B cell (primary cell): ENCODE measurements around the gene TBCA. TPM values are rescaled to one million over a fixed set of nuclear protein-coding genes. Genes with fewer than 3 reads are reported as not detected.
A peak's percentile ranks its signal among the peaks of the same experiment; 100 is the strongest.

Source experiments
- ATAC-seq: fragments of 200-7000 bp; cut with Tn5 transposase; one replicate; pipeline ENCODE4 v1.10.0; 2021; ENCODE audit warnings: low read depth, mild to moderate bottlenecking, moderate number of reproducible peaks, moderate library complexity
- CTCF ChIA-PET: fragments of 350-600 bp; sonication (Branson Sonifier 250); formaldehyde crosslinking; loops from one replicate; lab custom pipeline; 2021; ENCODE audit warnings: antibody characterized with exemption, inconsistent platforms; lab: Charles Lee
- POLR2A ChIA-PET: fragments of 350-600 bp; sonication (Branson Sonifier 250); formaldehyde crosslinking; loops from one replicate; lab custom pipeline; 2021; ENCODE audit warnings: antibody characterized with exemption; lab: Charles Lee
- DNase-seq: peaks from one replicate; pipeline ENCODE4 v3.0.0; 2013
- H2AFZ ChIP-seq: 2 replicates; pipeline ENCODE4 v1.6.1; 2012; ENCODE audit warnings: mild to moderate bottlenecking, low read depth, low read length; ENCODE audit not compliant: insufficient read depth, poor library complexity, severe bottlenecking
- H3K27ac ChIP-seq, 2 donors: 1 replicate in 1 of 2; 2 replicates in 1 of 2; pipeline ENCODE4 v1.5.1; 2012 to 2013; ENCODE audit warnings: low read length in 2 of 2, mild to moderate bottlenecking in 2 of 2, moderate library complexity in 1 of 2
- H3K27me3 ChIP-seq, 4 experiments: fragments of 200-600 bp in 1 of 4; sonication (generic) in 1 of 4; replicated peaks in 1 of 4; 1 replicate in 2 of 4; 2 replicates in 2 of 4; pipeline versions ENCODE4 v1.6.1 to v1.7.0; 2013 to 2016; ENCODE audit warnings: low read length in 3 of 4, mild to moderate bottlenecking in 2 of 4, mixed read lengths in 1 of 4, moderate library complexity in 1 of 4; ENCODE audit not compliant: insufficient read depth in 4 of 4, control insufficient read depth in 3 of 4; ENCODE audit errors: control extremely low read depth in 1 of 4
- H3K36me3 ChIP-seq, 2 experiments: replicated peaks in 1 of 2; 1 replicate in 1 of 2; 2 replicates in 1 of 2; pipeline versions ENCODE4 v1.6.1 to v1.7.1; 2013; ENCODE audit warnings: low read length in 1 of 2; ENCODE audit not compliant: insufficient read depth in 2 of 2, control insufficient read depth in 1 of 2; ENCODE audit errors: control extremely low read depth in 1 of 2, extremely low read depth in 1 of 2
- H3K4me1 ChIP-seq, 2 donors: fragments of 200-600 bp in 1 of 2; sonication (generic) in 1 of 2; 1 replicate in 1 of 2; 2 replicates in 1 of 2; pipeline versions ENCODE4 v1.5.1 to v1.6.1; 2013 to 2017; ENCODE audit warnings: low read length in 2 of 2; ENCODE audit not compliant: control insufficient read depth in 2 of 2, insufficient read depth in 2 of 2
- H3K4me2 ChIP-seq: replicated peaks from 2 replicates; pipeline ENCODE3; 2012; ENCODE audit warnings: mild to moderate bottlenecking, low read depth, low read length; ENCODE audit not compliant: poor library complexity, severe bottlenecking
- H3K4me3 ChIP-seq, 5 experiments: fragments of 200-600 bp in 1 of 5; sonication (generic) in 1 of 5; 1 replicate in 3 of 5; 2 replicates in 2 of 5; pipeline versions ENCODE4 v1.5.1 to v1.7.0; 2011 to 2016; ENCODE audit warnings: low read length in 4 of 5, mild to moderate bottlenecking in 4 of 5, low read depth in 2 of 5, control low read depth in 1 of 5, moderate library complexity in 1 of 5; ENCODE audit not compliant: insufficient read depth in 1 of 5; ENCODE audit errors: control extremely low read depth in 1 of 5, extremely low read depth in 1 of 5
- H3K79me2 ChIP-seq: fragments of 200-600 bp; sonication (generic); one replicate; pipeline ENCODE4 v1.6.0; 2016; ENCODE audit warnings: low read length; ENCODE audit not compliant: control insufficient read depth, insufficient read depth
- H3K9ac ChIP-seq: fragments of 200-600 bp; sonication (generic); 2 replicates; pipeline ENCODE4 v1.6.1; 2017; ENCODE audit warnings: mild to moderate bottlenecking, low read length, moderate library complexity
- H3K9me3 ChIP-seq, 3 donors: one replicate each; pipeline versions ENCODE4 v1.6.1 to v1.7.1; 2013; ENCODE audit warnings: low read length in 2 of 3; ENCODE audit not compliant: control insufficient read depth in 2 of 3, insufficient read depth in 1 of 3; ENCODE audit errors: control extremely low read depth in 1 of 3
- H4K20me1 ChIP-seq: 2 replicates; pipeline ENCODE4 v1.6.0; 2012; ENCODE audit warnings: mild to moderate bottlenecking, low read length; ENCODE audit not compliant: insufficient read depth, control insufficient read depth, poor library complexity, severe bottlenecking
- H3K27ac Mint-ChIP-seq: one replicate; pipeline ENCODE4 v1.8.0; 2021; ENCODE audit warnings: mixed read lengths
- H3K27me3 Mint-ChIP-seq: one replicate; pipeline ENCODE4 v1.8.0; 2021; ENCODE audit warnings: mixed read lengths
- H3K4me1 Mint-ChIP-seq: one replicate; pipeline ENCODE4 v1.8.0; 2021; ENCODE audit warnings: mixed read lengths
- H3K4me3 Mint-ChIP-seq: one replicate; pipeline ENCODE4 v1.8.0; 2021; ENCODE audit warnings: mixed read lengths
- H3K9me3 Mint-ChIP-seq: one replicate; pipeline ENCODE4 v1.8.0; 2022; ENCODE audit warnings: mixed read lengths; ENCODE audit not compliant: insufficient read depth
- EZH2 ChIP-seq: IDR thresholded peaks from 2 replicates; pipeline ENCODE4 v1.6.1; 2012; ENCODE audit warnings: borderline replicate concordance, low read depth, mild to moderate bottlenecking, moderate library complexity, low read length; ENCODE audit not compliant: insufficient read depth, poor library complexity, severe bottlenecking
- WGBS: methylation state at CpG from one replicate; pipeline ENCODE4 v1.1.5; 2013; ENCODE audit warnings: missing lambda C conversion rate; ENCODE audit not compliant: insufficient coverage; 5-methylcytosine and 5-hydroxymethylcytosine counted together
- intact Hi-C: fragments of 100-400 bp; cut with micrococcal nuclease; formaldehyde crosslinking; loops from one replicate; pipeline ENCODE4 v1.10.0; 2022
- polyA plus RNA-seq: library from polyadenylated mRNA; depleted of rRNA; stranded (reverse); fragments of >200 nt; gene quantifications from 2 replicates; pipeline ENCODE4 v1.2.3, GENCODE V29; 2012
- total RNA-seq, 2 donors: library from RNA; stranded (reverse); fragments of 120-200 nt in 1 of 2; gene quantifications; 1 replicate in 1 of 2; 2 replicates in 1 of 2; pipeline versions ENCODE4 v1.2.3 to v1.2.4, GENCODE V29; 2013 to 2022
- TF ChIP-seq, protein P1 (sequence below): fragments of 200-600 bp; IDR thresholded peaks from one replicate; pipeline ENCODE4 v1.8.0; 2022; ENCODE audit warnings: antibody characterized with exemption, mild to moderate bottlenecking

TBCA gene
- total and polyA plus RNA-seq, 2 donors (not counting 1 experiment from before 2014, with no cell fraction given) = 22.3 to 110 TPM

DNA sequence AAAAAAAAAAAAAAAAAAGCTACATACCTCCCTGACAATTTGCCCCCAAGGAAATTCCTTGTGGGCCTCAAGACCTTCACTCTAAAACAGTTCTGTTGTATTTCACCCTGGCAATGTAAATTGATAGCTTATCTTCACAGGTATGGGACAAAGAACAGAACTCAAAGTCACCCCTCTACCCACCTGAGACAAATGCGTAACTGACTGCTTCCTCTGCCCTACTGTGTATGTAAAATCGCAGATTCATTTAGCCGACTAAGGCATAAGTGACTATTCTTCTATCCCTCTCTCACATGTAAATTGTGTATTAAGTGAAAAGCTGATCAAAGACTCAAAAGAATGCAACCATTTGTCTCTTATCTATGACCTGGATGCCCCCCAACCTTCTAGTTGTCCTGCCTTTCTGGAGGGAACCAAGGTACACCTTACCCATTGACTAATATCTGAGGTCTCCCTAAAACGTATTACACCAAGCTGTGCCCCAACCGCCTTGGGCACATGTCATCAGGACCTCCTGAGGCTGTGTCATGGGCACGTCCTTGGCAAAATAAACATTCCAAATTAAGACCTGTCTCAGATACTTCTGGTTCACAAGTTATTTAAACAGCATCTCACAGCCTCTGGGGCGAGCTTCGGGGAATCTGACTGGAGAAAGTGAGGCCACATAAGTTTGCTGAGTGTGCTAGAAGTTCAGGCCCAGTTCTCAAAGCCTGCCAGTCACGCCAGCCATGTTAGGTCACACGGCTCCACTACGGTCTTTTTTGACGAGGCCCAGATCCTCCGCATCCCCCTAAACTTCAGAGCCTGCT is 954 bp downstream of the TBCA start:
- Mint-ChIP-seq H3K4me3 (peak overlapping the region; percentile 90), H3K27ac (peak overlapping the region; percentile 98), H3K27me3 (no peaks in the 10 kb centered on the region), H3K4me1 (peaks cover 37% of the 10 kb centered on the region), H3K9me3 (no peaks in the 10 kb centered on the region)
- 2% methylated on average over 9 of the region's 13 CpGs for WGBS
- H3K4me3 ChIP-seq = peak overlapping the region; percentile 51 to 96 (median 70)
- no peaks in the 10 kb centered on the region for H3K9me3 ChIP-seq
- no peaks in the 10 kb centered on the region for H3K27me3 ChIP-seq
- ChIA-PET CTCF (interaction anchor here (0.9 kb wide), 1 partner anchor 58 kb away, joined by 3 read pairs; no protein-coding TSS in a partner anchor), POLR2A (interaction anchor here (0.7 kb wide), 1 partner anchor 1463 kb away, joined by 5 read pairs; no protein-coding TSS in a partner anchor)
- intact Hi-C loops = loop anchor here (5.0 to 10.0 kb wide), 5 partner anchors 138 to 1837 kb away; partner anchors contain the start of genes AGGF1, ARSB, JMY and OTP
- no peak for DNase-seq
- peaks cover 50% of the 10 kb centered on the region for H3K79me2 ChIP-seq
- H3K27ac ChIP-seq = peak overlapping the region; percentile 93 to 98
- TF ChIP-seq, protein P1, sequence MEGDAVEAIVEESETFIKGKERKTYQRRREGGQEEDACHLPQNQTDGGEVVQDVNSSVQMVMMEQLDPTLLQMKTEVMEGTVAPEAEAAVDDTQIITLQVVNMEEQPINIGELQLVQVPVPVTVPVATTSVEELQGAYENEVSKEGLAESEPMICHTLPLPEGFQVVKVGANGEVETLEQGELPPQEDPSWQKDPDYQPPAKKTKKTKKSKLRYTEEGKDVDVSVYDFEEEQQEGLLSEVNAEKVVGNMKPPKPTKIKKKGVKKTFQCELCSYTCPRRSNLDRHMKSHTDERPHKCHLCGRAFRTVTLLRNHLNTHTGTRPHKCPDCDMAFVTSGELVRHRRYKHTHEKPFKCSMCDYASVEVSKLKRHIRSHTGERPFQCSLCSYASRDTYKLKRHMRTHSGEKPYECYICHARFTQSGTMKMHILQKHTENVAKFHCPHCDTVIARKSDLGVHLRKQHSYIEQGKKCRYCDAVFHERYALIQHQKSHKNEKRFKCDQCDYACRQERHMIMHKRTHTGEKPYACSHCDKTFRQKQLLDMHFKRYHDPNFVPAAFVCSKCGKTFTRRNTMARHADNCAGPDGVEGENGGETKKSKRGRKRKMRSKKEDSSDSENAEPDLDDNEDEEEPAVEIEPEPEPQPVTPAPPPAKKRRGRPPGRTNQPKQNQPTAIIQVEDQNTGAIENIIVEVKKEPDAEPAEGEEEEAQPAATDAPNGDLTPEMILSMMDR = no peak
- TF ChIP-seq EZH2 = no peak
- H3K4me1 ChIP-seq = peaks cover 19 to 22% of the 10 kb centered on the region in 2 donors
- peak overlapping the region; percentile 91 for H3K9ac ChIP-seq
- H3K36me3 ChIP-seq = peaks cover 0 to 4% of the 10 kb centered on the region in 2 experiments
- ATAC-seq = no peak
- peak overlapping the region; percentile 85 for H3K4me2 ChIP-seq
- H4K20me1 ChIP-seq = peaks cover 18% of the 10 kb centered on the region
- peak overlapping the region; percentile 91 for H2AFZ ChIP-seq
